HUES6 (cell line): ENCODE results near the gene DMPK.

Experiments used
- H3K27ac ChIP-seq: 2 replicates; pipeline ENCODE4 v1.7.0; 2013; ENCODE audit warnings: low read depth, mild to moderate bottlenecking, low read length, inconsistent platforms
- H3K27me3 ChIP-seq: 2 replicates; pipeline ENCODE4 v1.6.1; 2013; ENCODE audit warnings: low read length; ENCODE audit not compliant: control insufficient read depth, insufficient read depth
- H3K36me3 ChIP-seq: 2 replicates; pipeline ENCODE4 v1.6.1; 2013; ENCODE audit warnings: low read length; ENCODE audit not compliant: control insufficient read depth, insufficient read depth
- H3K4me1 ChIP-seq: 2 replicates; pipeline ENCODE4 v1.6.1; 2013; ENCODE audit warnings: low read length; ENCODE audit not compliant: control insufficient read depth, insufficient read depth
- H3K4me3 ChIP-seq: 2 replicates; pipeline ENCODE4 v1.5.1; 2013; ENCODE audit warnings: low read depth, low read length
- H3K9ac ChIP-seq: one replicate; pipeline ENCODE4 v1.6.1; 2013; ENCODE audit warnings: mild to moderate bottlenecking, low read length
- H3K9me3 ChIP-seq: 2 replicates; pipeline ENCODE4 v1.6.1; 2013; ENCODE audit warnings: low read depth, low read length; ENCODE audit not compliant: control insufficient read depth, insufficient read depth

Gene DMPK

GRCh38 chr19:45794627-45795026 lies 12.3 kb upstream of the DMPK start:
- H3K27me3 ChIP-seq: no peaks in the 10 kb centered on the region; the same call in 1 of the 2 replicates
- H3K9me3 ChIP-seq: no peaks in the 10 kb centered on the region
- H3K36me3 ChIP-seq: peaks cover 9% of the 10 kb centered on the region

GRCh38 chr19:45793876-45794275 lies 11.6 kb upstream of the DMPK start:
- H3K9ac ChIP-seq: no peak overlapping the region
- no peak overlapping the region for H3K27ac ChIP-seq
- no peaks in the 10 kb centered on the region; the same call in 1 of the 2 replicates for H3K27me3 ChIP-seq
- no peak overlapping the region for H3K4me3 ChIP-seq
- H3K9me3 ChIP-seq: no peaks in the 10 kb centered on the region
- peaks cover 16% of the 10 kb centered on the region for H3K36me3 ChIP-seq
- H3K4me1 ChIP-seq: peaks cover 5% of the 10 kb centered on the region

More at GRCh38 chr19:45794627-45795026, 12.3 kb upstream of the DMPK start:
- Histone ChIP-seq H3K9ac (no peak overlapping the region), H3K4me1 (peaks cover 5% of the 10 kb centered on the region), H3K4me3 (no peak overlapping the region), H3K27ac (no peak overlapping the region)

- H3K9me3 ChIP-seq: no peaks in the 10 kb centered on the region
- no peak overlapping the region for H3K27ac ChIP-seq
- H3K4me3 ChIP-seq: peak overlapping the region; percentile 36; the same call in 1 of the 2 replicates
- no peaks in the 10 kb centered on the region; the same call in 1 of the 2 replicates for H3K27me3 ChIP-seq
- peaks cover 23% of the 10 kb centered on the region for H3K36me3 ChIP-seq
- no peak overlapping the region for H3K9ac ChIP-seq
- peaks cover 5% of the 10 kb centered on the region for H3K4me1 ChIP-seq
Measured at GRCh38 chr19:45793178-45793564, 10.9 kb upstream of the DMPK start.

- Histone ChIP-seq H3K27ac (no peak within 1 kb of the TSS), H3K27me3 (no peaks in the 10 kb centered on the region), H3K9me3 (no peaks in the 10 kb centered on the region), H3K36me3 (peaks cover 25% of the 10 kb centered on the region), H3K4me3 (peak within 1 kb of the TSS; percentile 97), H3K9ac (peak within 1 kb of the TSS; percentile 95), H3K4me1 (peaks cover 5% of the 10 kb centered on the region)
Measured at GRCh38 chr19:45792470-45793177, 10.3 kb upstream of the DMPK start, which contains the start of gene DMWD. Gene DMWD (minus strand): TSS chr19:45792845. CDS start chr19:45792756, 89 bp downstream.

- H3K9ac ChIP-seq: peak overlapping the region; percentile 95
- peaks cover 5% of the 10 kb centered on the region for H3K4me1 ChIP-seq
- H3K36me3 ChIP-seq: peaks cover 32% of the 10 kb centered on the region
- H3K9me3 ChIP-seq: no peaks in the 10 kb centered on the region
- H3K4me3 ChIP-seq: peak overlapping the region; percentile 97
- H3K27me3 ChIP-seq: no peaks in the 10 kb centered on the region
- no peak overlapping the region for H3K27ac ChIP-seq
Measured at GRCh38 chr19:45791744-45792469, 9.6 kb upstream of the DMPK start.

GRCh38 chr19:45790942-45791341 lies 8.7 kb upstream of the DMPK start:
- Histone ChIP-seq H3K4me3 (peak overlapping the region; percentile 97; the same call in 1 of the 2 replicates), H3K27me3 (no peaks in the 10 kb centered on the region), H3K9me3 (no peaks in the 10 kb centered on the region), H3K4me1 (peaks cover 5% of the 10 kb centered on the region), H3K36me3 (peaks cover 42% of the 10 kb centered on the region), H3K9ac (no peak overlapping the region), H3K27ac (no peak overlapping the region)

GRCh38 chr19:45789035-45789786 lies 6.9 kb upstream of the DMPK start:
- Histone ChIP-seq H3K27ac (no peak overlapping the region), H3K36me3 (peaks cover 56% of the 10 kb centered on the region), H3K4me3 (no peak overlapping the region), H3K9me3 (no peaks in the 10 kb centered on the region), H3K4me1 (peaks cover 5% of the 10 kb centered on the region), H3K9ac (no peak overlapping the region), H3K27me3 (no peaks in the 10 kb centered on the region)

GRCh38 chr19:45786533-45786894 lies 4.2 kb upstream of the DMPK start:
- Histone ChIP-seq H3K9ac (no peak overlapping the region), H3K27ac (no peak overlapping the region), H3K4me3 (no peak overlapping the region), H3K27me3 (no peaks in the 10 kb centered on the region), H3K4me1 (peaks cover 15% of the 10 kb centered on the region), H3K9me3 (no peaks in the 10 kb centered on the region), H3K36me3 (peaks cover 56% of the 10 kb centered on the region)

GRCh38 chr19:45785781-45786532 lies 3.7 kb upstream of the DMPK start:
- H3K9me3 ChIP-seq: no peaks in the 10 kb centered on the region
- H3K4me3 ChIP-seq: no peak overlapping the region
- peaks cover 3% of the 10 kb centered on the region; the same call in 1 of the 2 replicates for H3K27me3 ChIP-seq
- H3K36me3 ChIP-seq: peaks cover 54% of the 10 kb centered on the region
- H3K27ac ChIP-seq: no peak overlapping the region
- peaks cover 21% of the 10 kb centered on the region for H3K4me1 ChIP-seq
- no peak overlapping the region for H3K9ac ChIP-seq

GRCh38 chr19:45785097-45785496 lies 2.8 kb upstream of the DMPK start:
- Histone ChIP-seq H3K9me3 (no peaks in the 10 kb centered on the region), H3K4me3 (no peak overlapping the region), H3K36me3 (peaks cover 48% of the 10 kb centered on the region), H3K27ac (no peak overlapping the region), H3K9ac (no peak overlapping the region), H3K4me1 (peaks cover 26% of the 10 kb centered on the region), H3K27me3 (peaks cover 9% of the 10 kb centered on the region)
